Adrenal gland (tissue), 5 donors: ENCODE measurements around the gene INO80D.

ENCODE experiments used
- POLR2A ChIP-seq, 2 donors: fragments of 450-650 bp; IDR thresholded peaks; one replicate each; pipeline ENCODE4 v1.6.1; 2017; ENCODE audit warnings: antibody characterized with exemption in 2 of 2, mild to moderate bottlenecking in 2 of 2, moderate library complexity in 1 of 2
- TF ChIP-seq, protein P1 (sequence below), 6 experiments: fragments of 450-650 bp in 4 of 6; fragments of 200-600 bp in 2 of 6; sonication (generic) in 1 of 6; IDR thresholded peaks; 1 replicate in 5 of 6; 2 replicates in 1 of 6; pipeline versions ENCODE4 v1.5.1 to v1.8.0; 2016 to 2021; ENCODE audit warnings: antibody characterized with exemption in 6 of 6, mild to moderate bottlenecking in 2 of 6, moderate library complexity in 1 of 6
- donor health status: DM: no; HTN: no; CAD: no.

GRCh38 chr2:206062724-206063123 is 23.2 kb downstream of the INO80D start:
- TF ChIP-seq POLR2A (IDR thresholded peaks at IDR 0.05) = no peak
- TF ChIP-seq, protein P1, sequence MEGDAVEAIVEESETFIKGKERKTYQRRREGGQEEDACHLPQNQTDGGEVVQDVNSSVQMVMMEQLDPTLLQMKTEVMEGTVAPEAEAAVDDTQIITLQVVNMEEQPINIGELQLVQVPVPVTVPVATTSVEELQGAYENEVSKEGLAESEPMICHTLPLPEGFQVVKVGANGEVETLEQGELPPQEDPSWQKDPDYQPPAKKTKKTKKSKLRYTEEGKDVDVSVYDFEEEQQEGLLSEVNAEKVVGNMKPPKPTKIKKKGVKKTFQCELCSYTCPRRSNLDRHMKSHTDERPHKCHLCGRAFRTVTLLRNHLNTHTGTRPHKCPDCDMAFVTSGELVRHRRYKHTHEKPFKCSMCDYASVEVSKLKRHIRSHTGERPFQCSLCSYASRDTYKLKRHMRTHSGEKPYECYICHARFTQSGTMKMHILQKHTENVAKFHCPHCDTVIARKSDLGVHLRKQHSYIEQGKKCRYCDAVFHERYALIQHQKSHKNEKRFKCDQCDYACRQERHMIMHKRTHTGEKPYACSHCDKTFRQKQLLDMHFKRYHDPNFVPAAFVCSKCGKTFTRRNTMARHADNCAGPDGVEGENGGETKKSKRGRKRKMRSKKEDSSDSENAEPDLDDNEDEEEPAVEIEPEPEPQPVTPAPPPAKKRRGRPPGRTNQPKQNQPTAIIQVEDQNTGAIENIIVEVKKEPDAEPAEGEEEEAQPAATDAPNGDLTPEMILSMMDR (IDR thresholded peaks at IDR 0.05) = no peak
